Breast epithelium (tissue), 4 donors: ENCODE data around the gene RABIF. TPM values are rescaled to one million over a fixed set of nuclear protein-coding genes. Genes with fewer than 3 reads are reported as not detected.

ENCODE experiments used
- DNase-seq, 2 donors: peaks; one replicate each; pipeline ENCODE4 v3.0.0-alpha.2; 2019; ENCODE audit warnings: low spot score in 2 of 2
- H3K27ac ChIP-seq, 2 donors: fragments of 200-600 bp; sonication (generic) in 1 of 2; one replicate each; pipeline ENCODE4 v1.5.1; 2016 to 2019; ENCODE audit warnings: mild to moderate bottlenecking in 1 of 2
- H3K27me3 ChIP-seq, 2 donors: fragments of 200-600 bp; sonication (generic) in 1 of 2; one replicate each; pipeline versions ENCODE4 v1.5.1 to v1.6.0; 2017 to 2019; ENCODE audit warnings: control low read depth in 1 of 2, mild to moderate bottlenecking in 1 of 2
- H3K36me3 ChIP-seq: fragments of 200-600 bp; one replicate; pipeline ENCODE4 v1.5.1; 2019
- H3K4me1 ChIP-seq, 2 donors: fragments of 200-600 bp; sonication (generic); one replicate each; pipeline ENCODE4 v1.5.1; 2016 to 2019; ENCODE audit warnings: control low read depth in 1 of 2
- H3K4me3 ChIP-seq, 3 donors: fragments of 200-600 bp; sonication (generic); 1 replicate in 2 of 3; 2 replicates in 1 of 3; pipeline ENCODE4 v1.5.1; 2016 to 2019; ENCODE audit warnings: mild to moderate bottlenecking in 3 of 3, moderate library complexity in 2 of 3
- H3K9me3 ChIP-seq, 2 donors: fragments of 200-600 bp; sonication (generic) in 1 of 2; one replicate each; pipeline ENCODE4 v1.5.1; 2016 to 2019; ENCODE audit warnings: control low read depth in 1 of 2
- CTCF ChIP-seq, 3 donors: fragments of 450-650 bp; IDR thresholded peaks; one replicate each; pipeline ENCODE4 v1.5.1; 2016 to 2017; ENCODE audit warnings: antibody characterized with exemption in 3 of 3, mild to moderate bottlenecking in 3 of 3, moderate library complexity in 3 of 3
- POLR2A ChIP-seq: fragments of 450-650 bp; IDR thresholded peaks from one replicate; pipeline ENCODE4 v1.6.1; 2016; ENCODE audit warnings: antibody characterized with exemption, mild to moderate bottlenecking, moderate library complexity
- POLR2AphosphoS5 ChIP-seq, 3 donors: sonication (generic); formaldehyde crosslinking; IDR thresholded peaks; one replicate each; pipeline ENCODE4 v1.6.1; 2017; ENCODE audit warnings: antibody characterized with exemption in 3 of 3
- intact Hi-C: fragments of 100-400 bp; cut with DNase I; formaldehyde crosslinking; loops from one replicate; pipeline ENCODE4 v1.15.1; 2023; ENCODE audit warnings: low total_unique reads
- total RNA-seq, 3 donors: library from RNA; depleted of rRNA; stranded (reverse); fragments of >200 nt; gene quantifications; one replicate each; pipeline ENCODE4 v1.1.0, GENCODE V29; 2016

RABIF gene
- total RNA-seq, 3 donors from 2014 or later: 4.8 to 6.9 (median 5.6) TPM

- Histone ChIP-seq H3K36me3 (no peaks in the 10 kb centered on the region), H3K27me3 (no peaks in the 10 kb centered on the region), H3K4me3 (no peak overlapping the region), H3K27ac (no peak overlapping the region), H3K9me3 (no peaks in the 10 kb centered on the region), H3K4me1 (no peaks in the 10 kb centered on the region)
- no peak for DNase-seq
- intact Hi-C loops: no loop called here
- TF ChIP-seq POLR2A: no peak
- no peak for TF ChIP-seq CTCF (IDR thresholded peaks at IDR 0.05)
- TF ChIP-seq POLR2AphosphoS5 (IDR thresholded peaks at IDR 0.05): no peak
Observed at GRCh38 chr1:202844935-202845334, 44.0 kb downstream of the RABIF start.

- Histone ChIP-seq H3K27ac (no peak overlapping the region), H3K27me3 (no peaks in the 10 kb centered on the region), H3K9me3 (no peaks in the 10 kb centered on the region), H3K36me3 (no peaks in the 10 kb centered on the region), H3K4me3 (no peak overlapping the region), H3K4me1 (no peaks in the 10 kb centered on the region)
- TF ChIP-seq POLR2A (no peak), CTCF (IDR thresholded peaks at IDR 0.05) (no peak), POLR2AphosphoS5 (IDR thresholded peaks at IDR 0.05) (no peak)
- intact Hi-C loops: no loop called here
- no peak for DNase-seq
Observed at GRCh38 chr1:202844259-202844658, 44.7 kb downstream of the RABIF start.

- Histone ChIP-seq H3K4me1 (no peaks in the 10 kb centered on the region), H3K36me3 (no peaks in the 10 kb centered on the region), H3K9me3 (no peaks in the 10 kb centered on the region), H3K27ac (no peak overlapping the region), H3K4me3 (no peak overlapping the region), H3K27me3 (no peaks in the 10 kb centered on the region)
- intact Hi-C loops: no loop called here
- DNase-seq: no peak
- no peak for TF ChIP-seq POLR2A
- TF ChIP-seq CTCF (IDR thresholded peaks at IDR 0.05): no peak
- no peak for TF ChIP-seq POLR2AphosphoS5 (IDR thresholded peaks at IDR 0.05)
Observed at GRCh38 chr1:202843081-202843480, 45.9 kb downstream of the RABIF start.

- no peak for TF ChIP-seq CTCF (IDR thresholded peaks at IDR 0.05)
- no peak for TF ChIP-seq POLR2A
- TF ChIP-seq POLR2AphosphoS5 (IDR thresholded peaks at IDR 0.05): no peak
- Histone ChIP-seq H3K4me3 (no peak overlapping the region), H3K27ac (no peak overlapping the region), H3K9me3 (no peaks in the 10 kb centered on the region), H3K36me3 (no peaks in the 10 kb centered on the region), H3K27me3 (no peaks in the 10 kb centered on the region), H3K4me1 (no peaks in the 10 kb centered on the region)
- intact Hi-C loops: no loop called here
- DNase-seq: no peak
Observed at GRCh38 chr1:202837746-202838262, 51.1 kb downstream of the RABIF start.

GRCh38 chr1:202836623-202837403 lies 52.1 kb downstream of the RABIF start:
- DNase-seq: no peak
- intact Hi-C loops: no loop called here
- Histone ChIP-seq H3K36me3 (no peaks in the 10 kb centered on the region), H3K27ac (no peak overlapping the region), H3K4me3 (no peak overlapping the region), H3K27me3 (no peaks in the 10 kb centered on the region), H3K4me1 (no peaks in the 10 kb centered on the region), H3K9me3 (no peaks in the 10 kb centered on the region)
- no peak for TF ChIP-seq POLR2A
- no peak for TF ChIP-seq CTCF (IDR thresholded peaks at IDR 0.05)
- no peak for TF ChIP-seq POLR2AphosphoS5 (IDR thresholded peaks at IDR 0.05)
